ENCODE results near the gene DDC.
"Not testable (repeated sequence)": the region's sequence is repeated elsewhere in the genome, so short reads cannot be mapped to it uniquely, and the experiment has no call there.

The DDC gene

GRCh38 chr7:50590535-50590934 is 25.3 kb upstream of the DDC start:
- in situ Hi-C loops (cut with MboI; ENCODE audit: low sequenced_read_pairs): no loop called here

- in situ Hi-C loops (cut with MboI; ENCODE audit: low sequenced_read_pairs): no loop called here
Observed at GRCh38 chr7:50589364-50589763, 24.2 kb upstream of the DDC start.

- in situ Hi-C loops (cut with MboI; ENCODE audit: low sequenced_read_pairs): no loop called here
Observed at GRCh38 chr7:50588937-50589336, 23.7 kb upstream of the DDC start.

GRCh38 chr7:50587737-50588136 is 22.5 kb upstream of the DDC start:
- in situ Hi-C loops (cut with MboI; ENCODE audit: low sequenced_read_pairs): no loop called here

GRCh38 chr7:50584793-50585408 is 19.7 kb upstream of the DDC start:
- in situ Hi-C loops (cut with MboI; ENCODE audit: low sequenced_read_pairs): no loop called here

GRCh38 chr7:50584386-50584785 is 19.2 kb upstream of the DDC start:
- in situ Hi-C loops (cut with MboI; ENCODE audit: low sequenced_read_pairs): no loop called here

- in situ Hi-C loops (cut with MboI; ENCODE audit: low sequenced_read_pairs): not testable (repeated sequence)
Observed at GRCh38 chr7:50583295-50583694, 18.1 kb upstream of the DDC start.

- in situ Hi-C loops (cut with MboI; ENCODE audit: low sequenced_read_pairs): not testable (repeated sequence)
Observed at GRCh38 chr7:50582271-50582670, 17.1 kb upstream of the DDC start.

GRCh38 chr7:50580666-50581065 is 15.5 kb upstream of the DDC start:
- in situ Hi-C loops (cut with MboI; ENCODE audit: low sequenced_read_pairs): not testable (repeated sequence)

- in situ Hi-C loops (cut with MboI; ENCODE audit: low sequenced_read_pairs): no loop called here
Observed at GRCh38 chr7:50580057-50580456, 14.9 kb upstream of the DDC start.

GRCh38 chr7:50578105-50578504 is 12.9 kb upstream of the DDC start:
- in situ Hi-C loops (cut with MboI; ENCODE audit: low sequenced_read_pairs): not testable (repeated sequence)

GRCh38 chr7:50577569-50577968 is 12.4 kb upstream of the DDC start:
- in situ Hi-C loops (cut with MboI; ENCODE audit: low sequenced_read_pairs): no loop called here

- in situ Hi-C loops (cut with MboI; ENCODE audit: low sequenced_read_pairs): not testable (repeated sequence)
Observed at GRCh38 chr7:50576388-50576787, 11.2 kb upstream of the DDC start.

- in situ Hi-C loops (cut with MboI; ENCODE audit: low sequenced_read_pairs): no loop called here
Observed at GRCh38 chr7:50567715-50568261, 2.6 kb upstream of the DDC start.

GRCh38 chr7:50565977-50566376 is 772 bp upstream of the DDC start:
- in situ Hi-C loops (cut with MboI; ENCODE audit: low sequenced_read_pairs): no loop called here

GRCh38 chr7:50565559-50565916 is 333 bp upstream of the DDC start:
- in situ Hi-C loops (cut with MboI; ENCODE audit: low sequenced_read_pairs): no loop called here

GRCh38 chr7:50564171-50564570 is 1.0 kb downstream of the DDC start:
- in situ Hi-C loops (cut with MboI; ENCODE audit: low sequenced_read_pairs): no loop called here

- in situ Hi-C loops (cut with MboI; ENCODE audit: low sequenced_read_pairs): no loop called here
Observed at GRCh38 chr7:50562136-50562535, 3.1 kb downstream of the DDC start.

- in situ Hi-C loops (cut with MboI; ENCODE audit: low sequenced_read_pairs): no loop called here
Observed at GRCh38 chr7:50560865-50561351, 4.3 kb downstream of the DDC start.

GRCh38 chr7:50559881-50560280 is 5.3 kb downstream of the DDC start:
- in situ Hi-C loops (cut with MboI; ENCODE audit: low sequenced_read_pairs): no loop called here

- in situ Hi-C loops (cut with MboI; ENCODE audit: low sequenced_read_pairs): no loop called here
Observed at GRCh38 chr7:50558294-50559053, 6.7 kb downstream of the DDC start.

GRCh38 chr7:50557099-50557498 is 8.1 kb downstream of the DDC start:
- in situ Hi-C loops (cut with MboI; ENCODE audit: low sequenced_read_pairs): no loop called here

All from hTERT RPE-1 (cell line).